ENCODE measurements around the gene RAB11FIP4. TPM values are rescaled to one million over a fixed set of nuclear protein-coding genes. Genes with fewer than 3 reads are reported as not detected.

The RAB11FIP4 gene
- total and polyA plus RNA-seq, 9 of the 15 experiments (the other 6 are each of a cell fraction or from before 2014, with no cell fraction given), result 0.62 to 16.6 (median 8.9) TPM

- TF ChIP-seq PBX2 (CRISPR knock-in tag; IDR thresholded peaks at IDR 0.05; ENCODE audit: low read depth) (no peak), PBX2 (tag; conservative IDR thresholded peaks at IDR 0.05; ENCODE audit: low read depth) (no peak), ZBTB26 (CRISPR knock-in tag; IDR thresholded peaks at IDR 0.05) (no peak), CREB3 (tag; conservative IDR thresholded peaks at IDR 0.05; ENCODE audit: low read depth) (no peak), ZBED1 (IDR thresholded peaks at IDR 0.05) (no peak), MYNN (IDR thresholded peaks at IDR 0.05) (0 out of 2 replicates have a peak, but pooled peaks have one; percentile 47), MYNN (CRISPR knock-in tag; IDR thresholded peaks at IDR 0.05) (no peak), SMARCB1 (IDR thresholded peaks at IDR 0.05; ENCODE audit: insufficient read length, low read depth) (no peak), NFYB (IDR thresholded peaks at IDR 0.05; ENCODE audit: extremely low read depth, insufficient read length) (no peak), TFAP4 (CRISPR knock-in tag; IDR thresholded peaks at IDR 0.05; ENCODE audit: borderline replicate concordance) (peak; percentile 67; the same call in 1 of the 2 replicates), STAT6 (CRISPR knock-in tag; IDR thresholded peaks at IDR 0.05) (no peak), THAP12 (CRISPR knock-in tag; IDR thresholded peaks at IDR 0.05) (no peak), CBFA2T3 (IDR thresholded peaks at IDR 0.05) (peak; percentile 53; the same call in 1 of the 2 replicates), MCM3 (IDR thresholded peaks at IDR 0.05) (no peak)
Measured at GRCh38 chr17:31533546-31534155, 142.2 kb downstream of the RAB11FIP4 start (continued).

All from K562 (cell line).